Small intestine (tissue), 7 donors: ENCODE data around the gene MEGF11. TPM values are rescaled to one million over a fixed set of nuclear protein-coding genes. Genes with fewer than 3 reads are reported as not detected.
A peak's percentile ranks its signal among the peaks of the same experiment; 100 is the strongest.
"Not testable (repeated sequence)": the region's sequence is repeated elsewhere in the genome, so short reads cannot be mapped to it uniquely, and the experiment has no call there.

Experiments used
- DNase-seq, 2 donors: peaks; one replicate each; pipeline versions ENCODE4 v3.0.0 to v3.0.0-alpha.2; 2013
- FAIRE-seq: peaks from 2 replicates; lab custom pipeline; 2012; peaks lifted over from hg19 to GRCh38; lab: Jason Lieb, UNC
- H3K27ac ChIP-seq, 3 donors: one replicate each; pipeline ENCODE4 v1.5.1; 2013; ENCODE audit warnings: low read length in 2 of 3, mild to moderate bottlenecking in 2 of 3, control low read depth in 1 of 3, inconsistent platforms in 1 of 3, low read depth in 1 of 3, moderate library complexity in 1 of 3
- H3K27me3 ChIP-seq, 3 donors: one replicate each; pipeline ENCODE4 v1.6.1; 2013; ENCODE audit warnings: low read length in 3 of 3, inconsistent platforms in 1 of 3; ENCODE audit not compliant: control insufficient read depth in 3 of 3, insufficient read depth in 3 of 3
- H3K36me3 ChIP-seq, 3 donors: one replicate each; pipeline ENCODE4 v1.6.1; 2013; ENCODE audit warnings: low read length in 3 of 3, inconsistent platforms in 1 of 3, low read depth in 1 of 3, mild to moderate bottlenecking in 1 of 3, moderate library complexity in 1 of 3; ENCODE audit not compliant: control insufficient read depth in 3 of 3, insufficient read depth in 2 of 3
- H3K4me1 ChIP-seq, 3 donors: one replicate each; pipeline ENCODE4 v1.6.1; 2013; ENCODE audit warnings: low read length in 2 of 3, inconsistent platforms in 1 of 3, low read depth in 1 of 3, mild to moderate bottlenecking in 1 of 3, moderate library complexity in 1 of 3; ENCODE audit not compliant: control insufficient read depth in 3 of 3, insufficient read depth in 2 of 3
- H3K4me3 ChIP-seq, 3 donors: one replicate each; pipeline ENCODE4 v1.5.1; 2013; ENCODE audit warnings: low read length in 3 of 3, control low read depth in 1 of 3, inconsistent platforms in 1 of 3, low read depth in 1 of 3, mild to moderate bottlenecking in 1 of 3, moderate library complexity in 1 of 3
- H3K9me3 ChIP-seq, 2 donors: one replicate each; pipeline ENCODE4 v1.6.1; 2013; ENCODE audit warnings: low read depth in 1 of 2, low read length in 1 of 2; ENCODE audit not compliant: control insufficient read depth in 2 of 2, insufficient read depth in 1 of 2
- WGBS, 3 donors: extraction: QIAGEN DNeasy Blood & Tissue Kit; methylation state at CpG; one replicate each; pipeline ENCODE4 v1.1.7; 2013; 5-methylcytosine and 5-hydroxymethylcytosine counted together
- polyA plus RNA-seq, 4 donors: library from polyadenylated mRNA; stranded (reverse) in 3 of 4; unstranded in 1 of 4; fragments of 200-250 nt in 3 of 4; fragments of 120-200 nt in 1 of 4; gene quantifications; one replicate each; pipeline versions ENCODE4 v1.2.1 to v1.2.3, GENCODE V29; 2013
- donor health status: healthy with polysubstance abuse.
- donor health status: control.
- donor health status: control.
- donor health status: Bipolar disorder and iron deficiency.
- donor health status: healthy.

The MEGF11 gene
- polyA plus RNA-seq, 4 donors = 0.24 to 0.41 TPM; not detected in 2

GRCh38 chr15:65980824-65981456 is 272.6 kb downstream of the MEGF11 start:
- no peak for FAIRE-seq
- no peak overlapping the region for H3K4me3 ChIP-seq

GRCh38 chr15:65979837-65980236 is 273.7 kb downstream of the MEGF11 start:
- Histone ChIP-seq H3K4me1 (peaks cover 0 to 3% (median 0%) of the 10 kb centered on the region in 3 donors), H3K36me3 (no peaks in the 10 kb centered on the region), H3K4me3 (no peak overlapping the region), H3K27me3 (peaks cover 0 to 34% (median 8%) of the 10 kb centered on the region in 3 donors), H3K9me3 (no peaks in the 10 kb centered on the region), H3K27ac (no peak overlapping the region)
- 37 to 44% (median 38%) methylated on average over 2 of the region's 2 CpGs for WGBS, 3 donors
- no peak for FAIRE-seq
- no peak for DNase-seq

More at GRCh38 chr15:65980824-65981456, 272.6 kb downstream of the MEGF11 start:
- no peaks in the 10 kb centered on the region for H3K9me3 ChIP-seq
- 36 to 58% (median 43%) methylated on average over 5 of the region's 5 CpGs for WGBS, 3 donors
- H3K27me3 ChIP-seq = peaks cover 0 to 34% (median 8%) of the 10 kb centered on the region in 3 donors
- no peak overlapping the region for H3K27ac ChIP-seq
- DNase-seq = peak; percentile 71 to 72
- peaks cover 0 to 3% (median 0%) of the 10 kb centered on the region in 3 donors for H3K4me1 ChIP-seq
- no peaks in the 10 kb centered on the region for H3K36me3 ChIP-seq

- Histone ChIP-seq H3K9me3 (no peaks in the 10 kb centered on the region), H3K36me3 (no peaks in the 10 kb centered on the region), H3K27me3 (peaks cover 0 to 34% (median 8%) of the 10 kb centered on the region in 3 donors), H3K4me1 (peaks cover 0 to 3% (median 0%) of the 10 kb centered on the region in 3 donors), H3K4me3 (no peak overlapping the region), H3K27ac (no peak overlapping the region)
- no peak for FAIRE-seq
- DNase-seq = no peak
- 65 to 87% (median 81%) methylated on average over 7 of the region's 7 CpGs for WGBS, 3 donors
Observed at GRCh38 chr15:65979316-65979715, 274.2 kb downstream of the MEGF11 start.

GRCh38 chr15:65978110-65978509 is 275.4 kb downstream of the MEGF11 start:
- Histone ChIP-seq H3K4me1 (peaks cover 0 to 3% (median 0%) of the 10 kb centered on the region in 3 donors), H3K4me3 (no peak overlapping the region), H3K27me3 (peaks cover 0 to 33% (median 2%) of the 10 kb centered on the region in 3 donors), H3K36me3 (no peaks in the 10 kb centered on the region), H3K27ac (no peak overlapping the region), H3K9me3 (no peaks in the 10 kb centered on the region)
- 70 to 89% (median 79%) methylated on average over 1 of the region's 1 CpG for WGBS, 3 donors
- DNase-seq = no peak
- no peak for FAIRE-seq

- H3K36me3 ChIP-seq, H3K27ac ChIP-seq, DNase-seq, H3K9me3 ChIP-seq, H3K4me3 ChIP-seq, FAIRE-seq, H3K4me1 ChIP-seq: not testable (repeated sequence)
- WGBS, 3 donors = 76 to 87% (median 77%) methylated on average over 7 of the region's 7 CpGs
- H3K27me3 ChIP-seq = peaks cover 0 to 20% (median 2%) of the 10 kb centered on the region in 3 donors
Observed at GRCh38 chr15:65976196-65976595, 277.4 kb downstream of the MEGF11 start.

- DNase-seq (no peak), FAIRE-seq (no peak)
- H3K4me3 ChIP-seq = no peak overlapping the region
- no peaks in the 10 kb centered on the region for H3K9me3 ChIP-seq
- H3K27ac ChIP-seq = no peak overlapping the region
- H3K4me1 ChIP-seq = no peaks in the 10 kb centered on the region
- peaks cover 0 to 43% (median 14%) of the 10 kb centered on the region in 3 donors for H3K27me3 ChIP-seq
- no peaks in the 10 kb centered on the region for H3K36me3 ChIP-seq
Observed at GRCh38 chr15:65971741-65971995, 281.9 kb downstream of the MEGF11 start.

GRCh38 chr15:65970937-65971740 is 282.4 kb downstream of the MEGF11 start:
- Histone ChIP-seq H3K36me3 (no peaks in the 10 kb centered on the region), H3K4me1 (no peaks in the 10 kb centered on the region), H3K9me3 (no peaks in the 10 kb centered on the region), H3K4me3 (no peak overlapping the region), H3K27ac (no peak overlapping the region), H3K27me3 (peaks cover 0 to 43% (median 14%) of the 10 kb centered on the region in 3 donors)
- WGBS, 3 donors = 53 to 64% (median 57%) methylated on average over 8 of the region's 8 CpGs
- DNase-seq = no peak
- no peak for FAIRE-seq

- Histone ChIP-seq H3K36me3 (no peaks in the 10 kb centered on the region), H3K4me1 (no peaks in the 10 kb centered on the region), H3K9me3 (no peaks in the 10 kb centered on the region), H3K27me3 (peaks cover 0 to 43% (median 14%) of the 10 kb centered on the region in 3 donors), H3K4me3 (no peak overlapping the region), H3K27ac (no peak overlapping the region)
- DNase-seq (no peak), FAIRE-seq (no peak)
- 70 to 73% (median 70%) methylated on average over 7 of the region's 7 CpGs for WGBS, 3 donors
Observed at GRCh38 chr15:65969865-65970816, 283.4 kb downstream of the MEGF11 start.
